SH-SY5Y (cell line): ENCODE data around the gene CCNK.

Experiments
- GATA2 ChIP-seq: IDR thresholded peaks from 2 replicates; pipeline ENCODE4 v1.6.1; 2011; ENCODE audit warnings: mild to moderate bottlenecking, low read depth, low read length
- GATA3 ChIP-seq: IDR thresholded peaks from 2 replicates; pipeline ENCODE4 v1.6.1; 2011; ENCODE audit warnings: low read depth, mild to moderate bottlenecking, low read length, moderate library complexity

The CCNK gene

GRCh38 chr14:99459481-99460100, 21.6 kb upstream of the CCNK start:
- no peak for TF ChIP-seq GATA2
- no peak for TF ChIP-seq GATA3

- TF ChIP-seq GATA2: no peak
- TF ChIP-seq GATA3: no peak
These were observed 20.4 kb upstream of the CCNK start for GRCh38 chr14:99460793-99461192.

DNA sequence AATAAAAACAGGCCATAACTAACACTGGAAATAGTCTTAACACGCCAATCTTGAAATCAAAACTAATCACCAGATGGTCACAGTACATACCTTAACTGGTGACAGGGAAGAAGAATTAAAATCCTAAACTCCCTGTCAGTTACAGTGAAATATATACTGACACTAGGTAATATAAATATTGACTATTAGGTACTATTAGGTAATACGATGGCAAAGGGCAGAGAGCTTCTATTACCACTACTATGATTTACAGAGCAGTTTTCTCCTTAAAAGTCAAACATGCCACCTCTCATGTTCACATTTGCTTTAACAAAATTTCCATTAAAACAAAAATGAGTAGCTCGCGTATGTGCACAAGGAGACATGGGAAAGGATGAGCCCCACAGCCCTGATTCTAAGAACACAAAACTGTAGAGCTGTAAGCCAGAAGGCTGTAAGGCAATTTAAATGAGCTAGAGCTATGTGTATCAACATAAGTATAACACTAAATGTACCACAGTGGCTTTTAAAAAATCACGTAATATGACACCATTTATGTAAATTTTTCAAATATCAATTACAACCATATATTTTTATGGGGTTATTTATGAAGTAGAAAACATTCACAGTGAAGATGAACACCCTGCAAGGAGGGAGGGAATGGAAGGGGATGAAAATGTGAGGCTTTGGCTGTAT, 19.7 kb upstream of the CCNK start:
- no peak for TF ChIP-seq GATA2
- no peak for TF ChIP-seq GATA3

DNA sequence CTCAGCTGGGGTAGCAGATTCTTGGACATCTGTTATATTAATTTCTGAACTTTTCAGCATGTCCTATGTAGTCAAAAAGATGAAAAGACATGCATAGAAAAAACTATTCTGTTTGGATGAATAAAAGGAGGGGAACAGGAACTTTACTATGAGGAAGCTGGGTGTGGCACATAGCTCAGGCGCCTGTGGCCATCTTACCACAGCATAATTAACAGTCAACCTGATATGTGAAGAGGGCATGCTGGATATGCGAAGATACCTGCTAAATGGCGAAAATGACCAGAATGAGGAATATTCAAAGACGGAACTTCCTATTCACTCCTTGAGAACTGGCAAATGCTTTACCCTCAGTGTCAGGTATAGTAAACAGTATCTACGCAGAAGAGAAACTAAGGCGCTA, 19.0 kb upstream of the CCNK start:
- TF ChIP-seq GATA3 (no peak), GATA2 (no peak)

GRCh38 chr14:99463974-99464373, 17.2 kb upstream of the CCNK start:
- no peak for TF ChIP-seq GATA2
- no peak for TF ChIP-seq GATA3

- TF ChIP-seq GATA3 (no peak), GATA2 (no peak)
These were observed 15.9 kb upstream of the CCNK start for GRCh38 chr14:99465288-99465687.

DNA sequence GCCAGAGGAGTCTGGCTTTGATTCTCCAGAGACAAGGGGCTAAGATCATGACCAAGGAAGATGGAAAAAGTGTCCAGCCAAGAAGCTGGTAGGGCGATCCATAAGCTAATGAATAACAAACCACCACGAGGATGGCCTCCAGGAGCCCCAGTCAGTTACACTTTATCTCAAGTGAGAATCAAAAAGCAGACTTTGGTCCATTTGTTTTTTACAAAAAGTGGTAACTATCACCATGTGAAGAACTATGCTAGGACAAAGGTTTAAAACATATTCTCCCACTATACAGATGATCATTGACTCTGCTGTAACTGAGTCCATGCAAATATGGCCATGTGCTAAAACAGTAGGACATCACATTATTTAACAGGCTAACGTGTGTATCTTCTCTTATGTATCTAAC, 14.5 kb upstream of the CCNK start:
- no peak for TF ChIP-seq GATA2
- no peak for TF ChIP-seq GATA3

DNA sequence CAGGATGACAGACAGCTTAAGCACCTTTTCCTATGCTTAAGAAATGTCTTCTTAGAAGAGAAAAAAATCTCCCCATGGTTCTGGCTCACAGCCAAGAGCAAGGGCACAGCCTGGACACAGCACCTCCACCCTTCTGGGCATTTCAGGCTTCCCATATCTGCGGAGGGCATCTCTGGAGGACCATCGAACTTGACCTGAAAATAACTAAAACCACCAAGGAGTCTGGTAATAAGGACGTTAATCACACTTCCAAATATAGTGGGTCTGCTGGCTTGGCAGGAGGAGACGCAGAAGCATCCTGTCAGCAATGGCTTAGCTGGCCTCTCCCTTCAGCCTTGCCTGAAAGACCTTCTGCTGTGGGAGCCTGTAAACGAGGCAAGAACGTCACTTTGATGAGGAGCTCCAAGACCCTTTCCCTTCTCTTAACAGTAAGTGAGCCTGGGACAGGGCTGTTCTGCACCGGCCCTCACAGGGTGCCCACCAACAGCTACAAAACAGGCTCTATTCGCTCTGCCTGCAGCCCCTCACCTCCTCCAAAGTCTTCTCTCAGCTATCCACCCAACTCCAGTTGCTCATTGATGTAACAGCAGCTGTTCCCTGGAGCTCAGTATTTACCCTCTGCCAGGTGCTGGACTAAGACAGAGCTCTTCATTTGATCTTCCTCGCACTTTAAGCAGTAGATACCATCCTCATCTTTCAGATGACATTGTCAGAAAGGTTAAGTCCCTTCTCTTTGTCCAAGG, 13.7 kb upstream of the CCNK start:
- no peak for TF ChIP-seq GATA3
- TF ChIP-seq GATA2: no peak

- TF ChIP-seq GATA2: no peak
- no peak for TF ChIP-seq GATA3
These were observed 13.1 kb upstream of the CCNK start for GRCh38 chr14:99468081-99468480.

DNA sequence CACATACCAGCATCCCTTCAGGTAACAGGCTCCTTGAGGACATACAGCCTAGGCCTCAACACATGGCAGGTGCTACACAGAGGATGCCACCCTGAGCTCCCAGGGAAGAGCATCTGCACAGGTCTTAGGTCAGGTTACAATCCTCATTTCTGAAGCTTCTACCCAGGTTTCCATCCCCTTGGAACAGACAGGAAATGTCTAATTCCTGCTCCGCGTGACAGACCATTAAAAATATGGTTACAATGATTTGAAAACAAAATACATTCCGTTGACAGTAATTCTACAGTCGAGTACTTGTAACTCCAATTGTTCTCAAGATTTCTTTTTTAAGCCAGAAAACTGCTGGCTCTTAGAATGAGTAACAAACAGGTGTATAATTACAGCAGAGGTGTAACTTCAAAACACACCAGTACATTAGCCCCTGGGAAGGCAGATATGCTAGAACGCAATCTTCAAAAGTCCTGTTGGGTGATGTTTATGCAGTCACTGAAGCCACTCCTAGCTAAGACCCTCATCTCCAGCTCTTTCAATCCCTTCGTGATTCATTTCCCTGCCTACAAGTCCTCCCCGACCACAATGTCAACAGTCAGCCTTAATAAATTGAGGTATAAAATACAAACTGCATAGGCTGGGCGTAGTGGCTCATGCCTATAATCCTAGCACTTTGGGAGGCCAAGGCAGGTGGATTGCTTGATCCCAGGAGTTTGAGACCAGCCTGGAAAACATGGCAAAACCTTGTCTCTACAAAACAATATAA, 12.2 kb upstream of the CCNK start:
- TF ChIP-seq GATA3: no peak
- TF ChIP-seq GATA2: no peak

DNA sequence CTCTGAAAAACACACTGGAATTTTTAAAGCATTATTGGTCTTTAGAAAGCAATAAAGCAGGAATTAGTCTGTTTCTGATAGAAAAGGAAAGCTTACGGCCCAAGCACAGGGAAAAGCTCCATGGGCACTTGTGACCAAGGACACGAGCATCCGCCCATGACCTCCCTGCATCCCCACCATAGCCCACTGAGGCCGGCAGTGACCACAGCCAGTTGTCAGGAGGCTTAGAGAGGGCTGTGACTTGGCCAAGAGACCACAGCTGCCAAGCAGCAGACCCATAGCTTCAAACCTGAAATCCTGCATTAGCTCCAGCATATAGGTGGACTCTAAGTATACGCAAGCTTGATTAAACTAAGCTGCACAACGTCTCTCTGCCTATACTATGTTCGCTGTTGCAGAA, 9.5 kb upstream of the CCNK start:
- TF ChIP-seq GATA3 (no peak), GATA2 (no peak)

DNA sequence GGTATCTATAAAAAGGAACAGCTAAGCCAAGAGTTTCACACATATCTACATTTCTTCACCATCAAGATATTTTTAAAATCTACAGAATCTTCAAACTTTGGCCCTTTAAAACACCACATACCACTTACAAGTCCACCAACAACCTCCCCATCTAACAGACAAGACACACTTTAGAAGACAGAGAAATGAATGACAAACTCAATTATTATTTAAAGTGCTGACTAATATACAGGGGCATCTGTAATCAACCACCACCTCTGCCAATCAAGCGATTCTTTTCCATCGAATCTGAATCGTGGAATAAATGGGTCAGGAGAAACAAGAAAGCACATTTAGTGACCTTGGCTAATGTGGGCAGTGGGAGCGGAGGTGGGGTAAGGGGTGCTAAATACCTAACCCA, 8.3 kb upstream of the CCNK start:
- TF ChIP-seq GATA3 (no peak), GATA2 (no peak)

DNA sequence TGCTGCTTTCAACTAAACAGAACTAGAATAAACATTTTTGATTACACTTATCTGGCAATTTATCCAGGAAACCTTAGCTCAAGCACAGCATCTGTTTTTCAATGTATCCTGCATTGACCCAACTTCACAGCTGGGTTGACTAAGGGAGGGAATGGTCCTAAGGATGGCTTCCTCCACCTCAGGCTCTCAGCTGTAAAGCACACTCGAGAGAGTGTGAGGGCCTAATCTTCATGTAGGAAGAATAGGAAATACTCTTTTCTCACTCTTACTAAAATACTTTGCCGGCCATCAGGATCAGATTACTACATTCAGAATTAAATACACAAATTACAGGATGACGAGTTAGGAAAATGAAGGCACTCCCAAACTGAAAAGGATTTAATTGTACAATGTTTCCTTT, 7.8 kb upstream of the CCNK start:
- TF ChIP-seq GATA2 (no peak), GATA3 (no peak)

GRCh38 chr14:99475179-99475578, 6.0 kb upstream of the CCNK start:
- TF ChIP-seq GATA3 (no peak), GATA2 (no peak)
